Vagina (tissue), 2 donors: ENCODE data around the gene VPS8. TPM values are rescaled to one million over a fixed set of nuclear protein-coding genes. Genes with fewer than 3 reads are reported as not detected.

Source experiments
- DNase-seq, 2 donors: peaks; one replicate each; pipeline ENCODE4 v3.0.0-alpha.2; 2017; ENCODE audit errors: extremely low spot score in 2 of 2
- H3K27ac ChIP-seq: fragments of 200-600 bp; sonication (generic); one replicate; pipeline ENCODE4 v1.5.1; 2019
- H3K27me3 ChIP-seq: fragments of 200-600 bp; sonication (generic); one replicate; pipeline ENCODE4 v1.5.1; 2019
- H3K36me3 ChIP-seq, 2 donors: fragments of 200-600 bp; sonication (generic); one replicate each; pipeline ENCODE4 v1.5.1; 2017 to 2019
- H3K4me1 ChIP-seq: fragments of 200-600 bp; sonication (generic); one replicate; pipeline ENCODE4 v1.5.1; 2019
- H3K4me3 ChIP-seq, 2 donors: fragments of 200-600 bp; sonication (generic); 1 replicate in 1 of 2; 2 replicates in 1 of 2; pipeline ENCODE4 v1.5.1; 2016 to 2019
- H3K9me3 ChIP-seq: fragments of 200-600 bp; sonication (generic); one replicate; pipeline ENCODE4 v1.5.1; 2019
- CTCF ChIP-seq, 3 experiments: fragments of 450-650 bp in 2 of 3; fragments of 200-600 bp in 1 of 3; sonication (generic) in 1 of 3; IDR thresholded peaks; one replicate each; pipeline ENCODE4 v1.5.1; 2017 to 2019; ENCODE audit warnings: antibody characterized with exemption in 3 of 3, mild to moderate bottlenecking in 2 of 3, moderate library complexity in 2 of 3
- POLR2A ChIP-seq, 2 donors: fragments of 450-650 bp; IDR thresholded peaks; one replicate each; pipeline ENCODE4 v1.6.1; 2017; ENCODE audit warnings: antibody characterized with exemption in 2 of 2, mild to moderate bottlenecking in 2 of 2, moderate library complexity in 2 of 2
- POLR2AphosphoS5 ChIP-seq, 2 donors: sonication (generic); formaldehyde crosslinking; IDR thresholded peaks; one replicate each; pipeline ENCODE4 v1.9.0; 2017; ENCODE audit warnings: antibody characterized with exemption in 2 of 2, mild to moderate bottlenecking in 2 of 2, low read depth in 1 of 2; ENCODE audit not compliant: insufficient read depth in 1 of 2
- intact Hi-C: fragments of 100-400 bp; cut with DNase I; formaldehyde crosslinking; loops from one replicate; pipeline ENCODE4 v1.15.1; 2023
- total RNA-seq: library from RNA; depleted of rRNA; stranded (reverse); fragments of >200 nt; gene quantifications from one replicate; pipeline ENCODE4 v1.2.3, GENCODE V29; 2016

VPS8 gene
- total RNA-seq, 1 donor from 2014 or later, result 52.3 TPM

- H3K27me3 ChIP-seq, result no peaks in the 10 kb centered on the region
- intact Hi-C loops, result no loop called here
- H3K4me1 ChIP-seq, result no peaks in the 10 kb centered on the region
- H3K9me3 ChIP-seq, result no peaks in the 10 kb centered on the region
- H3K36me3 ChIP-seq, result no peaks in the 10 kb centered on the region
- no peak for DNase-seq
- H3K27ac ChIP-seq, result no peak overlapping the region
- TF ChIP-seq CTCF (IDR thresholded peaks at IDR 0.05) (no peak), POLR2AphosphoS5 (IDR thresholded peaks at IDR 0.05; ENCODE audit: insufficient read depth in 1 of 2, low read depth in 1 of 2) (no peak), POLR2A (IDR thresholded peaks at IDR 0.05) (no peak)
- H3K4me3 ChIP-seq, result no peak overlapping the region
These were observed 13.8 kb upstream of the VPS8 start for GRCh38 chr3:184798120-184798519.

- Histone ChIP-seq H3K27ac (no peak overlapping the region), H3K36me3 (no peaks in the 10 kb centered on the region), H3K9me3 (no peaks in the 10 kb centered on the region), H3K4me3 (no peak overlapping the region), H3K4me1 (no peaks in the 10 kb centered on the region), H3K27me3 (no peaks in the 10 kb centered on the region)
- intact Hi-C loops, result no loop called here
- TF ChIP-seq POLR2AphosphoS5 (IDR thresholded peaks at IDR 0.05; ENCODE audit: insufficient read depth in 1 of 2, low read depth in 1 of 2), result no peak
- TF ChIP-seq CTCF (IDR thresholded peaks at IDR 0.05), result no peak
- TF ChIP-seq POLR2A (IDR thresholded peaks at IDR 0.05), result no peak
- no peak for DNase-seq
These were observed 11.5 kb upstream of the VPS8 start for GRCh38 chr3:184800349-184800930.

DNA sequence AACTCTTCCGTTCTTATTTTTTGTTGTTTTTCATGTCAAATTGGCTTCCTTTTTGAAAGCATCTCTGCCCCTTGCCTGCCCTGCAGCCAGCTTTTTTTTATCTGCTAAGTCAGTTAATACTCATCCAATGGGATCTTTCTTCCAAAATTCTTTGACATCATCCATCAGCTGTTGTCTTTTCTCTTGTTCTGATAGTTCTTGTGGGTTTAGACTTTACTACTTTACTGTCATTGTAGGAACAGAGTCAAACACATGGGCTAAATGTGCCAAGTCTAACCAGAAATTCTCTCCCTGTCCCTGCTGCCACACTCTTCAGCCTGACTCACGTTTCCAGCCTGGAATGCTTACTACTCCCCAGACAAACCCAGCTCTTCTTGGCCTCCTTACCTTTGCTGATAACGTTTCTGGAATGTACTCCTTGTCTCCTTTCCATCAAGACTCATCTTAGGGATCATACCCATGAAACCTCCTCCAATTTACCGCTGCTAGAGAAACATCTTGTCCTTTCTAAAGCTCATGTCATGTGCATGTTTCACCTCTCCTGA lies 10.7 kb upstream of the VPS8 start:
- Histone ChIP-seq H3K27ac (no peak overlapping the region), H3K27me3 (no peaks in the 10 kb centered on the region), H3K36me3 (no peaks in the 10 kb centered on the region), H3K9me3 (no peaks in the 10 kb centered on the region), H3K4me1 (no peaks in the 10 kb centered on the region), H3K4me3 (no peak overlapping the region)
- intact Hi-C loops, result no loop called here
- TF ChIP-seq CTCF (IDR thresholded peaks at IDR 0.05) (no peak), POLR2AphosphoS5 (IDR thresholded peaks at IDR 0.05; ENCODE audit: insufficient read depth in 1 of 2, low read depth in 1 of 2) (no peak), POLR2A (IDR thresholded peaks at IDR 0.05) (no peak)
- no peak for DNase-seq

DNA sequence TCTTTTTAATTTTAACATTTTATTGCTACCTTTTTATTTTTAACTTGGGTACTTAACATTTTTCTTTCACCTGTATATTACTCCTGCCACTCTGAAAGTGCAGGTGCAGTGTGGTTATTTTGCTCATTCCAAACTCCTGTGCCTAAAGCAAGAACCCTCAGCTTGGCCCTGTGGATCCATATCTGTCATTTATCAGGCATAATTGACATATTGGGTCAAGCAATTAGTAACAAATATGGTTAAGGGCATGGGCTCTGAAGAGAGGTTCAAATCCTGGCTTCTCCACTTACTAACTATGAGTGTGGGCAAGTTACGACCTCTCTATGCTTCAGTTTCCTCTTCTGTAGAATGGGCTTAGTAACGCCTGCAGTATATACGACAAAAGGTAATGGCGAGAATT lies 9.8 kb upstream of the VPS8 start:
- no peak for DNase-seq
- Histone ChIP-seq H3K9me3 (no peaks in the 10 kb centered on the region), H3K4me1 (no peaks in the 10 kb centered on the region), H3K4me3 (no peak overlapping the region), H3K27me3 (no peaks in the 10 kb centered on the region), H3K36me3 (no peaks in the 10 kb centered on the region), H3K27ac (no peak overlapping the region)
- intact Hi-C loops, result no loop called here
- TF ChIP-seq POLR2A (IDR thresholded peaks at IDR 0.05), result no peak

GRCh38 chr3:184804801-184805200 lies 7.2 kb upstream of the VPS8 start:
- Histone ChIP-seq H3K4me3 (no peak overlapping the region), H3K27me3 (no peaks in the 10 kb centered on the region), H3K36me3 (no peaks in the 10 kb centered on the region), H3K4me1 (no peaks in the 10 kb centered on the region), H3K27ac (no peak overlapping the region), H3K9me3 (no peaks in the 10 kb centered on the region)
- intact Hi-C loops, result no loop called here
- TF ChIP-seq POLR2A (IDR thresholded peaks at IDR 0.05) (no peak), CTCF (IDR thresholded peaks at IDR 0.05) (no peak), POLR2AphosphoS5 (IDR thresholded peaks at IDR 0.05; ENCODE audit: insufficient read depth in 1 of 2, low read depth in 1 of 2) (no peak)
- DNase-seq, result no peak
